ENCODE measurements around the gene KRT85. TPM values are rescaled to one million over a fixed set of nuclear protein-coding genes. Genes with fewer than 3 reads are reported as not detected.

Gene KRT85
- total and polyA plus RNA-seq, 2 experiments from 2014 or later, result 0.12 TPM; not detected in 1

- Histone ChIP-seq H3K36me3 (no peaks in the 10 kb centered on the region), H3K4me3 (no peak overlapping the region), H3K27ac (no peak overlapping the region), H3K4me1 (ENCODE audit: low read depth) (no peaks in the 10 kb centered on the region), H3K27me3 (peaks cover 40% of the 10 kb centered on the region), H3K9me3 (ENCODE audit: low read depth) (no peaks in the 10 kb centered on the region)
- TF ChIP-seq, protein P1, sequence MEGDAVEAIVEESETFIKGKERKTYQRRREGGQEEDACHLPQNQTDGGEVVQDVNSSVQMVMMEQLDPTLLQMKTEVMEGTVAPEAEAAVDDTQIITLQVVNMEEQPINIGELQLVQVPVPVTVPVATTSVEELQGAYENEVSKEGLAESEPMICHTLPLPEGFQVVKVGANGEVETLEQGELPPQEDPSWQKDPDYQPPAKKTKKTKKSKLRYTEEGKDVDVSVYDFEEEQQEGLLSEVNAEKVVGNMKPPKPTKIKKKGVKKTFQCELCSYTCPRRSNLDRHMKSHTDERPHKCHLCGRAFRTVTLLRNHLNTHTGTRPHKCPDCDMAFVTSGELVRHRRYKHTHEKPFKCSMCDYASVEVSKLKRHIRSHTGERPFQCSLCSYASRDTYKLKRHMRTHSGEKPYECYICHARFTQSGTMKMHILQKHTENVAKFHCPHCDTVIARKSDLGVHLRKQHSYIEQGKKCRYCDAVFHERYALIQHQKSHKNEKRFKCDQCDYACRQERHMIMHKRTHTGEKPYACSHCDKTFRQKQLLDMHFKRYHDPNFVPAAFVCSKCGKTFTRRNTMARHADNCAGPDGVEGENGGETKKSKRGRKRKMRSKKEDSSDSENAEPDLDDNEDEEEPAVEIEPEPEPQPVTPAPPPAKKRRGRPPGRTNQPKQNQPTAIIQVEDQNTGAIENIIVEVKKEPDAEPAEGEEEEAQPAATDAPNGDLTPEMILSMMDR (IDR thresholded peaks at IDR 0.05; ENCODE audit: low read depth, low read length), result no peak
- no peak for DNase-seq (ENCODE audit: low read depth in 1 of 2, low spot score in 1 of 2)
Observed at GRCh38 chr12:52361553-52361952, 5.7 kb downstream of the KRT85 start.

DNA sequence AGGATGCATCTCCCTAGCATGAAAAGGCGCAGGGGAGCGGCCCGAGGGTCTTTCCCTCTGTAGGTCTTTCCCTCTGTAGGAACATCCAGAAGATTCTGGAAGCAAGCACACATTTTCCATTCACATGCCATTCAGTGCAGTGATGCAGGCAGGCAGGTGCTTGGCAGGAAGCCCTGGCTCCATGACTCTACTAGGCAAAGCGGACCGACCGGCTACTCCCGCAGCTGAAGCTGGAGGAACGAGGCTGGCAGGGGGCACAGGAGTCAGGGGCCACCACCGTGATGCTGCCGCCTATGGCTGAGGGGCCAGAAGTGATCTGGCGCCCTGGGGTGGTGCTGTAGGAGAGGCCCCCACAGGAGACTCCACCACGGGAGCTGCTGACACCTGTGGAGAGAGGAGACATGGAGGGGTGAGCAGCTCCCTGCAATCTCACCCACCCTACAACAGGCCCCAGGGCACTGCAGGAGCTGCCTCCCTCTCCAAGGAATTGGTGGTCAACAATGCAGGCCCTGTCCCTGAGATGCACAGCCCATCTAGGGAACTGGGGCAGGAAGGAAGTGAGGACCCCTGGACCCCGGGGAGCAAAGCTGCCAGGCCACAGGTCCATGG is 6.5 kb downstream of the KRT85 start:
- no peak overlapping the region for H3K27ac ChIP-seq
- no peak for DNase-seq (ENCODE audit: low read depth in 1 of 2, low spot score in 1 of 2)
- H3K36me3 ChIP-seq, result no peaks in the 10 kb centered on the region
- TF ChIP-seq, protein P1 (IDR thresholded peaks at IDR 0.05; ENCODE audit: low read depth, low read length), result no peak
- H3K4me1 ChIP-seq (ENCODE audit: low read depth), result no peaks in the 10 kb centered on the region
- peaks cover 40% of the 10 kb centered on the region for H3K27me3 ChIP-seq
- H3K4me3 ChIP-seq, result no peak overlapping the region
- H3K9me3 ChIP-seq (ENCODE audit: low read depth), result no peaks in the 10 kb centered on the region

DNA sequence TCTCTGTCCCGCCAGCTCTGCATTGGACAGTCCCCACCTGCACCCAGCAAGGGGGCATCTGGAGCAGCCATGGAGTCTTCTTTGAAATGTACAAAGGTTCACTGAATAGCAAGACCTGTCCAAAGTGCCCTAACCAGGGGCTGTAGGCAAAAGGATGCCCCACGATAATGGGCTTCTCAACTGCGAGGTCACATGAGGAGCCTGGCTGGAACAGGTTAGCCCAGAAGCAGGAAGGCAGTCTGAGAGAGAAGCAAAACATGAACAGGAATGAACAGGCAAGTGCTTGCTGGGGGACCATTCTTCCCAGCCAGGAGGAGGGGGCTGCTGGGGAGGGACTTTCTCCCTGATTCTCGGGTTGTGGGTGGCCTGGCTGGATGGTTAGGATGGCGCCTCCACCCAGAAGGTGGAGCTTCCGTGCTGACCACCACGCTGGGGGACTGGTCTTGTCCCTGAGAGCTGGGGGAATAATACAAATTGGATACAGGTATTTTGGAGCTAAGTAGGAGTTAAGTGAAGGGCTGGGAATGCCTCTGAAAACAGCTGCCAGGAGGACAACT is 7.1 kb downstream of the KRT85 start:
- H3K9me3 ChIP-seq (ENCODE audit: low read depth), result no peaks in the 10 kb centered on the region
- H3K4me1 ChIP-seq (ENCODE audit: low read depth), result no peaks in the 10 kb centered on the region
- H3K27me3 ChIP-seq, result peaks cover 38% of the 10 kb centered on the region
- H3K4me3 ChIP-seq, result no peak overlapping the region
- TF ChIP-seq, protein P1 (IDR thresholded peaks at IDR 0.05; ENCODE audit: low read depth, low read length), result no peak
- H3K27ac ChIP-seq, result no peak overlapping the region
- H3K36me3 ChIP-seq, result no peaks in the 10 kb centered on the region
- DNase-seq (ENCODE audit: low read depth in 1 of 2, low spot score in 1 of 2), result no peak

GRCh38 chr12:52359621-52360061 is 7.6 kb downstream of the KRT85 start:
- H3K27me3 ChIP-seq, result peaks cover 37% of the 10 kb centered on the region
- H3K9me3 ChIP-seq (ENCODE audit: low read depth), result no peaks in the 10 kb centered on the region
- H3K4me1 ChIP-seq (ENCODE audit: low read depth), result no peaks in the 10 kb centered on the region
- no peak overlapping the region for H3K4me3 ChIP-seq
- TF ChIP-seq, protein P1 (IDR thresholded peaks at IDR 0.05; ENCODE audit: low read depth, low read length), result no peak
- no peak for DNase-seq (ENCODE audit: low read depth in 1 of 2, low spot score in 1 of 2)
- H3K27ac ChIP-seq, result no peak overlapping the region
- H3K36me3 ChIP-seq, result no peaks in the 10 kb centered on the region

DNA sequence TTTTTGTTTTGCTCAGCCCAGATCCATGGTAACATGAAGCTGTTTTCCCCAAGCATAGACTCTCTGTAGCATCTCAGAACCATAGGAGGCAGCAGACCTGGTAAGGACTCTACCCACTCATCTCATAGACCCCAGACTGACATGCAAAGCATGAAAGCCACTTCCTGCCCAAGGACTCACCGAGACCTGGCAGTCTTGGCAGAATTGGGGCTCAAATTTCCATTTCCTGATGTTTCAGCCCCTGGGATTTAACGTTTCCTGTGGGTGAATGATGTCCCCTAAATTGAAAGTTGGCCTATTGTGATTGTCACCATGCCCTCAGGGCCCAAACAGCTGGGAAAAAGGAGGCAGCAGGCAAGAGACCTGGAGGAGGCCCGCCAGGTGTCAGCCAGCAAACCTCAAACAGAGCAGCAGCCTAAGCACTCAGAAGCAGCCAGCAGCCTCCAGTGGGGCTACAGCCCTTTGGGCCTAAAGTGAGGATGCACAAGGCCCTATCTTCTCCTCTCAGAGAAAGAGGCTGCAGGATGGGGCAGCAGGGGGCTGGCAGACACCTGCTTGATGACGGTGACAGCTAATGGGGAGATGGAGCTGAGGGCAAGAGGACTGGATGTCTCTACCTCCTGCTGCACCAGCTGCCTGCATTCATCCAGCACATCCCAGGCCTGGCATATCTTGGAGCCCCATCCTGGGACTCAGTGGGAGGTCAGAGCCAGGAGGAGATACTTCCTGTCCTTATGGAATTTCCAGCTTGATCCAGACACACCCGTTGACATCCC is 8.5 kb downstream of the KRT85 start:
- Histone ChIP-seq H3K27ac (no peak overlapping the region), H3K4me3 (no peak overlapping the region), H3K27me3 (peaks cover 35% of the 10 kb centered on the region), H3K36me3 (no peaks in the 10 kb centered on the region), H3K9me3 (ENCODE audit: low read depth) (no peaks in the 10 kb centered on the region), H3K4me1 (ENCODE audit: low read depth) (no peaks in the 10 kb centered on the region)
- TF ChIP-seq, protein P1 (IDR thresholded peaks at IDR 0.05; ENCODE audit: low read depth, low read length), result no peak
- no peak for DNase-seq (ENCODE audit: low read depth in 1 of 2, low spot score in 1 of 2)
